Stimulated activated CD8-positive, alpha-beta memory T cell treated with anti-CD3 and anti-CD28 coated beads, Interleukin-12 subunit alpha, Interleukin-12 subunit beta, amount 100 ng/mL, for 24 hours (primary cell): Measurements from ENCODE around the gene C16orf74.

Experiments
- DNase-seq: peaks from one replicate; pipeline ENCODE4 v3.0.0-alpha.2; 2020; ENCODE audit errors: extremely low read depth

C16orf74 gene

DNA sequence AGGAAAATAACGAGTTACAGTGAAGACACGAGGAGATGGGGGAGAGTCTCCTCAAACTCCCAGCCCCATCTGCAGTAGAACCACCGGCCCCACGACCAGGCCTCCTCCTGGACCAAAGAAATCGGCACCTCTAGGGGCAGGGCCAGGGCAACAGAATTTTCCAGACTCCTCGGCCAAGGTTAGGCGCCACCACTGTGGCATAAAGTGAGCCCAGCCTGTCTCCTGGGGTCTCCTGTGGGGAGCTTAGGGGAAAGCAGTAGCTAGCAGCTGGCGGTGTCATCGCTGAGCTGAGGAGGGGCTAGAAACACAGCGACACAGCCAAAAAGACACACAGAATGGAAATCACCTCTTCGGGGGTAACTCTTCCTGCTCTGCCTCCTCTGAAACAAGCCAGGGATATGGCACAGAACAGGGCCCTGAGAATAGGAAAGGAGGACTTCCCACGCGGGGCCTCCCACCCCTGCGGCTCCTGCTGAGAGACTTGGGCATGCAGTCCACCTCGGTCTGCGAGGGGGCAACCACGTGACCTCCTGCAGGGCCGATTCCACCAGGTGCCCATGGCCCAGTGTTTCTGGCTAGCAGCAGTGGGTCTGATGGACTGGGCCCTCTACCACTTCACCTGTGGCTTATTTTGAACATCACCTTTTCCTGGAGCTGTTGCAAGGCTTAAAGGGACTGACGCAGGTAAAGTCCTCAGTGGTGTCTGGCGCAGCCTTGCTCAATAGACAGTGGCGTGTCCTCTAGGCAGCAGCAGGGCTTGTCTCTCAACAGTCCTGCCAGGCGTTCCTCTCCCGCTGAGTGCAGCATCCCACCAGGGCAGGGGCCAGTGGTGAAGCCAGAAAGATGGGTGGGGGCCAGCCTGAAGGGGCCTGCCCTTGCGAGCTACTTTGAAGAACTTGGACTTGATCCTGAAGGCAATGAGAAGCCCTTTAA lies 55.4 kb downstream of the C16orf74 start:
- DNase-seq, result no peak

DNA sequence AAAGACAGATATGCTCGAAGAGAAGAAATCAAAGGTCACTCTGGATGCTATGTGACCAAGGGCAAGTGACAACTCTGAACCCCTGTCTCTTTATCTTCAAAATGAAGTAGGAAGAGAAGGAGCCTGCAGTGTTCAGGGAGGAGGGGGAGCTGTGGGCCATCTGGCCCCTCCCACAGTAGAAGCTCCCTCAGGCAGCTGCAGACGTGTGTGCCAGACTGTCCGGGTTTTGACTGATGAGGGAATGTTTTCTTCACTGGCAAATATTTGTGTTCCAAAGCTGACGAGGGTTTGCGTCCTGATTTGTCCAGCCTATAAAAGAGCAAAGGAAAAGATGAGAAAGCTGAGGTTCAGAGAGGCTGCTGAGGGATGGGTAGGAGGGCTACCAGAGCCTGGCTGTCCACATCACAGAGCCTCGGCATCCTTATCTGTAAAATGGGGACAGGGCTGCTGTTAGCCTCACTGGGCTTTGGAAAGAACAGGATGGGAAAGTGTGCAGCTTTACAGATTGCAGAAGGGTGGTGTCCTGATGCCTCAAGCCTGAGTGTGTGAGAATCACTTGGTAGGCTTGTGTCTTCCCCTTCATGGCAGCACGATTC lies 60.3 kb downstream of the C16orf74 start:
- DNase-seq, result no peak

DNA sequence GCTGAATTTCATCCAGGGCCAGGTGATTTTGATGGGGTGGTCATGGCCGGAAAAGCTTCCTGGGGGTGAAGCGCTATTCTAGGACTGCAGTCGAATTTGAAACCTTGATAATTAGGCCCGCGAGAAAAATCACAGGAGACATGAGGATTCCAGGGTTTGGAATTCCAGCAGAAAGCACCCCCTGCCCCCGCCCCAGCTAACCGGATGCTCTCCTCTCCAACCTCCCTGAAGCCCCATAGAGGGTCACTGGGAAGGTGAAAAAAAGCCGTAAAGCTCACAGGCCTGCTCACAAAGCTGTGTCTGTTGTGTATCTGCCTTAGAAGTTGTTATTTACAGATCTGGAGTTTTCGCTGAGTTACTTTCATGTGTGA lies 61.0 kb downstream of the C16orf74 start:
- DNase-seq, result no peak

DNA sequence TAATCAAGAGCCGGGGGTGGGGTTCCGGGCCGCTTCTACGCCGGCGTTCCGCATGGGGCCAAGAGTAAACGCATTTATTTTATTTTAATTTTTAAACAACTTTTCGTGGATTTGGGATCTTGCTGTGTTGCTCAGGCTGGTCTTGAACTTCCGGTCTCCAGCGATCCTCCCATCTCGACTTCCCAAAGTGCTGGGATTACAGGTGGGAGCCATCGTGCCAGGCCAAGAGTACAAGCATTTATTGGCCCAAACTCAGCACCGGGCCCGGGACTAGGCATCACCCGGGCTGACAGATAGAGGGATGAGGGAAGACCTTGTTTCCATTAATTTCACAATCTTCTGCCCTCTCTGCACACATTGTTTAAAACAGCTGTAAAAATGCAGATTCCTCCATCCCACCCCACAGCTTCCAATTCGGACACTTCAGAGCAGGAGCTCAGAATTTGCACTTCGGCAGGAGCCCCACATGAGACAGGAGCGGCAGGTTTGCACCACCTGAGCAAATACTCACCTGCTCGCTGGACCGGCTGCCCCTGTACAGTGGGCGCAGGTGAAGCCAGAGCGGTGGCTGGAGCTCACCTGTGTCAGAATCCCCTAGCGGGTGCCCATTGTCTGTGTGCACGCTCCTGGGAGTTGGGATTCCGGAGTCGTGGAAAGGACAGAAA lies 61.5 kb downstream of the C16orf74 start:
- no peak for DNase-seq

DNA sequence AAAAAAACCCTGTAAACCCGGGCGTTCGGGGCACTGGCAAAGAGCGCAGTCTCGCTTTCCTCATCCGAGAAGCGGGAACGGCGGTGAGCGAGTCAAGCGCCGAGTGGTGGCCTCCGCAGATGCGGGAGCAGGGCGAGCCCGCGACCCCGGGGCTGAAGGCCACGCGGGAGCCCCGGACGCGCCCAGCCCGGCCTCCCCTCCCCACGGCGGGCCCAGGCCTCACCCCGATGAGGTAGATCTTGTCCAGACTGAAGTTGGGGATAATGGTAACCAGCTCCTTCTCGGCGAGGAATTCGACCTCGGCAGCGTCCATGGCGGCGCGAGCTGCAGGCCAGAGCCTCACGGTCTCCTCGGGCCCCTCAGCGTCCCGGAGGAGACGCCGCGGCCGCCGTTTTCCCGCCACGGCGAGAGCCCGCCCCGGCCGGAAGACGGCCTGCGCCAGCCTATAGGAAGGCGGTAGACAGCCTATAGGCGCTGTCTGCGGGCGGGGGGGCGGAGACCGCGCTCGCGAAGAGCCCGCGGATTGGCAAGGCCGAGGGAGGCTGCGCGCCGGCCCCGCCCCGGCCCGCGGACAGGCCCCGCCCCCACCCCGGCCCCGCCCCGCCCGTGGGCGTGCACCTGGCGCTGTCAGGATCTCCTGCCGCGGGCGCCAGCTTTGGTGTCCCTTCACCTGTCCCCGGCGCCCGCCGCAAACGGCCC lies 62.2 kb downstream of the C16orf74 start, which contains the start of gene GINS2:
Gene GINS2 (minus strand): TSS at position 369 of the 699 bp plus-strand sequence. CDS start 56 bp downstream, at position 313.
- DNase-seq, result peak; percentile 76

DNA sequence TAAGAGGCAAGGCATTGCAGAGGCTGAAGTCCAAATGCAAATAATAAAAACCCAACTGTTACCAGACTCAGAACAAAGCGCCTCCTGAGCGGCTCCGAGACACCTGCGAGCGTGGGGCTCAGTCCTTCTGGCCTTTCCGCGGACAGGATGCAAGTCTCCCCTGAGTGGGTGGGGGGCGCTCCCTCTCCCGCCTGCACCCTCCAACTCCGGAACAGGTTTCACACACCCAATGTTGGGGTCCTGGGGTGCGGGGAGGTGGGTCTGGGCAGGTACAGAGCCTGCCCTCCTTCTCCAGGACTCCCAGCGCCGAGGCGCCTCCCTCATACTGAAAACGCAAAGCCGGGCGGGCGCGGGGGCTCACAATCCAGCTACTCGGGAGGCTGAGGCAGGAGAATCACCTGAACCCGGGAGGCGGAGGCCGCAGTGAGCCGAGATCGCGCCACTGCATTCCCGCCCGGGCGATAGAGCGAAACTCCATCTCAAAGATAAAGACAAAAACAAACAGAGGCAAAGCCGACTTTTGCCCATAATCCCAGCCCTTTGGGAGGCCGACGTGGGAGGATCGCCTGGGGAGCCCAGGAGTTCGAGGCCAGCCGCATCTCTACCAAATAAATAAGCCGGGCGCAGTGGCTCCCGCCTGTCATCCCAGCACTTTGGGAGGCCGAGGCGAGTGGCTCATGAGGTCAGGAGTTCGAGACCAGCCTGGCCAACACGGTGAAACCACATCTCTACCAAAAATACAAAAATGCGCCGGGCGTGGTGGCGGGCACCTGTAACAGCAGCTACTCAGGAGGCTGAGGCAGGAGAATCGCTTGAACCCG lies 63.0 kb downstream of the C16orf74 start:
- no peak for DNase-seq

DNA sequence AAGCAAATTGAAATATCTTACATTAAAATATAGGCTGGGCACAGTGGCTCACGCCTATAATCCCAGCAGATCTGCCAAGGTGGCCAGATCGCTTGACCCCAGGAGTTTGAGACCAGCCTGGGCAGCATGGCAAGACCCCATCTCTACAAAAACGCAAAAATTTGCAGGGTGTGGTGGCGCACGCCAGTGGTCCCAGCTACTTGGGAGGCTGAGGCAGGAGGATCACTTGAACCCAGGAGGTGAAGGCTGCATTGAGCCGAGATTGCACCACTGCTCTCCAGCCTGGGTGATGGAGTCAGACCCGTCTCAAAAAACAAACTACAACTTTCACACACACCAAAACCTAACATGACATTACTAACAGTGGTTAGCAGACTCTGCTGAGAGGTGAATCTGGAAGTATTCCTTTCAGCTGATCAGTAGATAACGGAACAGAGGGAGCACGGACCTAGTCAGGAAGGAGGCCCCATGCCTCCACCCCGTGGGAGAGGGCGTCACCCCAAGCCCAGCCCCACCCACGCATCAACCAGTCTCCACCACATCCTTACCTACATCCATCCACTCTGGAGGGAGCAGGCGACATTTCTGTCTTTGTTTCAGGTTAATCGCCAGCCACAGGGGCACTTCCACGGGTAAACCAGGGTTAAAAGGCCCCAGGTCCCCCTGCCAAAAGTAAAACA lies 63.8 kb downstream of the C16orf74 start:
- DNase-seq, result peak; percentile 8

DNA sequence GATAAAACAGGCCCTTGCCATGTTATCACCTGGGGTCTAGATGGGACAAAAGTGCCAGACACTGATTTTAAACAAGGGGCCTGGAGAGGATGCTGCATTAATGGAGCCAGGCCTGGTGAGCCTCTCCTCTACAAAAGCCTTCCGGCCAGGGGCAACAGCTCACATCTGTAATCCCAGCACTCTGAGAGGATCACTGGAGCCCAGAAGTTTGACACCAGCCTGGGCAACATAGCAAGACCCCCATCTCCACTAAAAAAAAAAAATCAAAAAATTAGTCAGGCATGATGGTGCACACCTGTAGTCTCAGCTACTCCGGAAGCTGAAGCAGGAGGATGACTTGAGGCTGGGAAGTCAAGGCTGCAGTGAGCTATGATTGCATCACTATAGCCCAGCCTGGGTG lies 65.6 kb downstream of the C16orf74 start:
- DNase-seq, result no peak

DNA sequence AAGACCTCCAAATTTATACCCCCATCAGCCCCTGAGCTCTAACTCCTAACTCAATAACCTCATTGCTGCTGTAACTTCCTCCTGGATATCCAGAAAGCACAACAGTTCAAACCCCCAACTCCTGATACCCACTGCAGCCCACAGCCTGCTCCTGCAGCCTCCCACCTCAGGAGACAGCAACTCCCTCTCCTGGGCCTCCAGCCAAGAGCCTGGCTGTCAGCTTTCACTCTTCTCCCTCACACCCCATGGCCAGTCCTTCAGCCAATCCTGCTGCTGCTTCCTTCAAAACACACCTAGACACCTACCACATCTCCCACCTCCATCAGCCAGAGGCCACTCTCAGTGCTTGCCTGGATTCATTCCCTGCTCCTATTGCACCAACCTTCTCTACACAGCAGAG lies 67.5 kb downstream of the C16orf74 start:
- DNase-seq, result no peak

DNA sequence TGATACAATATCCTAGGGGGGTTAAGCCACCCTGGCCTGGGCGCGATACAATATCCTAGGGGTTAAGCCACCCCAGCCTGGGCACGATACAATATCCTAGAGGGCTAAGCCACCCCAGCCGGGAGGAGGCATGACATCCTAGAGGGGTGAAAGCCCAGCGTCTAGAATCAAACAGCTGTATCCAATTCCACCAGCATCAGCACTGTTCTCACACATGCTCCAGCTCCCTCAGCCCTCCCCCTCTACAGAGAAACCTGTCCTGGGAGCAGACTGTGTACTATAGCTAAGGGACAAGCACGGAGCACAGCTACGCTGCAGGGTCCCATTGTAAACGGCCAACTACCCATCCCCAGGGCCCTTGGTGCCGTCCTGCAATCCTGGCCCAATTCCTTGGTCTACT lies 68.4 kb downstream of the C16orf74 start:
- no peak for DNase-seq

DNA sequence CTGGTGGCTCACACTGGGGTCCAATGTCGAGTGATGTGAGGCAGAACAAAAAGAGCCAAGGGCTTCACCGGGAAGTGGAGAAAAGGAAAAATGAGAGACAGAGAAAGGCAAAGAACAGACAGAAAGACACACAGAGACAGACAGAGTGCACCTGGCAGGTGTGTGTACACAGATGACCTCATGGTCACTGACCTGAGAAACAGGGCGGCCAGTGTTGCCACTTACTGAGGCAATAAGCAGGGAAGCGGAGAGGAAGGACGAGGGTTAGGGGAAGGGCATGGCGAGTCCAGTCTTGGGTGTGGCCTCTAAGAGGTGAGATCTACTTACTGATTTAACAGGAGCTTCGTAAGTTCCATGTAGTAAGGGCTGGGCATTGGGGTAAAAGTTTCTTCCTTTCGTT lies 69.6 kb downstream of the C16orf74 start:
- no peak for DNase-seq

DNA sequence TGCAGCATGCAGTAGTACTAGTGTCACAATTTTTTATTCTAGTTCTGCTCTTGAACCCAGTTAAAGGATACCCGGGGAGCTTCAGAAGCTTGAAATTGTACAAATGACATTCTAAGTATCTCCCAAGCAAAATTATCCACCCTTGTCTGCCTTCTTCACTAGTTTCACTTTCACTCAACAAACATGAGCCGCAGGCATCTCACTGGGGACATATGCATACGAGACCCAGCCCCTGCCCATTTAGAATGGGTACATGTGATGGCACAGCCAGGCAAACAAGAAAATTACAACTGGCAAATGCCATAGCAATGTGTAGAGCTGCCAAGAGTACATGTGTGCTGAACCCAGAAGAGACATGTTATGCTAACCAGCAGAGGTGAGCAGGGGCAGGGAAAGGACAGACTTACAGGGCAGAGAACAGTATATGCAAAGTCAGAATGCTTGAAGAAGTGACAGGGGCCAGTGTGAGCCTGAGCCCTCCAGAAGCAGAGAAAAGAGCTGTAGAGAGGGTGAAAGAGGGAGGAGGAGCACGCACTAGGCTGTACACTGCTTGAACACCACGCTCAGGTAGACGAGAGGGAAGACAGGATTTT lies 70.4 kb downstream of the C16orf74 start:
- DNase-seq, result no peak

DNA sequence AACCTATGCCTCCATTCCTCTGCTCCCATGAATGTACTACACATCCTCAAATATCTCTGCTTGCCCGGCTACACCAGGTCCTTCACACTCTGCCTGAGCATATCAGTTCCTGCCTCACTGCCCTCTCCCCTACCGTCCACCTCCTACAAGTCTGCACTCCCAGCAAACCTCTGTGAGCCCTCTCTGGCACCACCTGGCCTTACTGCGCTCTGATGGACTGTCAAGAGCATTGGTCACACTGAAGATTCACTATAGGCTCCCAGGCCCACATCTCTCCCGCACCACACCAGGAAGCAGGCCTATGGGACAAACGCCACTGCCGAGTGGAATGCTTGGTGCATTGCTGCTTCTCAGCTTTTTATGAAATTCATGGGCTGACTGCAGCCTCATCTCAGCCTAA lies 71.0 kb downstream of the C16orf74 start:
- no peak for DNase-seq

DNA sequence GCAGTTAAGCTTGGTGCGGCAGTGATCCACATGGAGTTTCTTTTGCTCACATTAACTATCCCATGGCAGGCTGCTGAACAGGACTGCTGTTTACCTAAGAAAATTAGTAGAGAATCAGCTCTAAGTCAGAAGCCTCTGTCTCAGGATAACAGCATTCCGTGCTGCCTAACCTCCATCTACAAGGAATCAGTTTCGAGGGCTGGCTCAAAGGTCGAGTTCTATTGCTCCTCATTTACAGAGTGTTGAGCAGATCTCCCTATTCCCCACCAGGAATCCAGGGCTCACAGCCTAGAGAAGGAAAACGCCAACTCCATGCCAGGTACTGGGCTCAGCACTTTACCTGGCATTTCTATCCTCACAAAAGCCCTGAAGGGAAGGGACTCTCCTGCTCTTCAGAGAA lies 72.1 kb downstream of the C16orf74 start:
- no peak for DNase-seq

DNA sequence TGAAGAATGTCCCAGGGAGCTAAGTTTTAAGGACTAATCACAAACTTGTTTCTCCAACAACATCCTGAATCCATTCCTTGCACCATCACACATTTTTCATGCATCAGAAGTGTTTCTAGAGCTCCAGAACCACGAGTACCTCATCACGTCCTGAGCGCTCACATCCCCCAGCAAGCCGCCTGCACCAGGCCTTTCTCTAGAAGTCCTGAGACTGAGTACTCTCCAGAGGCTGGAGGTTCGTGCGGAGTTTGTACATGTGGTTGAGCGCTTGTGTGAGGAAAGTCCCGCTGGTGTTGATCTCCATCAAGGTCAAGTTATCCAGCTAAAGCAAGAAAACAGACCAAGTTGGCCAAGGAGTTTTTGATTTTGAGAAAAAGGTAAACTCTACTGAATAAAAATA lies 72.9 kb downstream of the C16orf74 start:
- DNase-seq, result no peak

DNA sequence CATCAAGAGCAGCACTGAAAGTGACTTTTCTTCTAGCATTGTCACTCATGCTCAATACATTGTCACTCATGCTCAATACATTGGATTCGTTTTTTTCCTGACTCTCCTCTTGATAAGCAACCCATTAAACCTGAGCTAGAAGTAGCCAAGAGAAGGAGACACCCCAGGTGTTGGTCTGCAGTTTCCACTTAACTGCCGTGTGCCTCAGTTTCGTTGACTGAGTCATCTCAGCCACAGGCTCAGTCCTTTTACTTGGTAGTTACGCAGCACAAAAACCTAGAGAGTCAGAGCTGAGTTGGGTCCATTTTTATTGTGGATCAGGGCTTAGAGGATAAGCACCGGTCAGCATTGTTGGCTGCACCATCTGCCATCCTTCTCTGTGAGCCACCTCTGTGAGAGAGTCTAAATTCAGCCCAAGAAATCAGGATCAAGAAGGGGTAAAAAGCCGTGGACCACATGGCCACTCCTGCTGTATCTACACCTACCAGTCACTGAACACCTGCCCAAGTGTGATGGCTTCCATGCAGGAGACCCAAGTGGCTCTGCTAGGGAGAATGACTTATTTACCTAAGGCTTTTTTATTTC lies 73.4 kb downstream of the C16orf74 start:
- no peak for DNase-seq

DNA sequence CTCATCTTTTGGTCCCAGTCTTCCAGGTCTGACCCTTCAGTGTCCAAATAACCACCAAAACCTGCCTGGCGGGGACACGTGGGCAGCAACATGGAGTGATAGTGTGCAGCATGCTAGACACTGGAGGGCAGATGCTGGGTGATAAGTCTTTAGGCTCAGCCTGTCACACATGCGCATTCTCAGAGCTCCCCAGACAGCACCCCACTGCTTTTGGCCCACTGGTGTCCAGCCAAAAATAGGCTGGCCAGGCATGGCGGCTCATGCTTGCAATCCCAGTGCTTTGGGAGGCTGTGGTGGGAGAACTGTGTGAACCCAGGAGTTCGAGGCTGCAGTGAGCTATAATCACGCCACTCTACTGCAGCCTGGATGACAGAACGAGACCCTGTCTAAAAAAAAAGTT lies 74.4 kb downstream of the C16orf74 start:
- no peak for DNase-seq

DNA sequence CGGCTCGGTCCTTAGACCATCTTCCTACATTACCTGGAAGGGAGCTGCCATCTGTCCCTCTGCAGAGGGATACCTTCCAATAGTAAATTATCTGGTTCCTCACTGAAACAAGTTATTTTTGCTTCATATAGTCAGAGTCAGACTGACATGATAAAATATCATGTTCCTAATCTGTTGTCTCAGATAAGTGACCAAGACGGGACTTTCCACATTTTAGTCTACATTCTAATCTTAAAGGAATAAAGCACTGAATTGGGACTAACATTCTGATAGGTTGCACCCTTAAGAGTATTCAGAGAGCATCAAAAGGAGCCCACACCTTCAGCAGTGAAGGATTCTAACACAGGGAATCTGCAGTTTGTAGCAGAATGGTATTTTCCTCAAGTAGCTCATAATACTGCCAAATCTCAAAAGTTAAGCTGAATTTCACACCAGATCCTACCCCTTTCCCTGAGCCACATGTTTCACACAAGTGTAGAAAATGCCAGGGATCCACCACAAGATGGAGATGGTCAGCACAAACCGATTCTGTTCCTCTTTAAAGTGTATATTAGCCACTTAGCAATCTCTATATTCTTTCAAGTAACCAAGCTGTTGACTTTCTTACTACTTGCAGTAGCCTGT lies 75.5 kb downstream of the C16orf74 start:
- DNase-seq, result no peak

DNA sequence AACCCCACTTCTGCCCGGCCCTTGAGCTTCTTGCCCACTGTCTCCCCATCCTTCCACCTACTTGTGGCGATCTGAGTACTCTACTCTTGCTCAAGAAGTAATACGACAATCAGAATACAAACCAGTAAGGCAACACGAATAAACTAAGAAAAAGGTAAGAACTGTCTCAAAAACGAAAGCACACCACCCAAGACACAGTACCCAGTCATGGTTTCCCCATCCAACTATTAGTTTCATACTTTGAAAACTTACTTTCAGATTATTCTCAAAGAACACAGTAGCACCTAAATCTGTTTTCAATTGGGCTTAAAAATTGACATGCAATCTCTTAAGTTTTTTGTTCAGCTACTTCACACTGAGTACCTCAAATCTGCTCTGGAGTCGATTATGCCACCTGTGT lies 76.1 kb downstream of the C16orf74 start:
- no peak for DNase-seq

DNA sequence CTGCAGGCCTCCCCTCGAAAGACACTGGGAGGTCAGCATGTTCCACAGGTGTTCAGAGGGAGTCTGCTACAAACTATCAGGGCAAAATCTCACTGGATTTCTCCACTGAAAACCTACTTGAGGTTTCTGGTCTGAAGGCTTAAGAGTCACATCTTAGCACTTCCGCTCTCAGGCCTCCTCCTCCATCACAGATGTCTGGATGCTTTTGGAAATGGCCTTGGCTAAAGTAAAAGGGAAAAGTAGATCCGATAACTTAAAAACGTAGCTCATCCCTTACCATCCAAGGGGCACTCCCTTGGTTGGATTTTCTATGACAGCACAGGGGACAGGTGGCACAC lies 76.5 kb downstream of the C16orf74 start:
- DNase-seq, result no peak
